G401 (cell line): ENCODE results near the gene RPL36AL. TPM values are rescaled to one million over a fixed set of nuclear protein-coding genes. Genes with fewer than 3 reads are reported as not detected.
A peak's percentile ranks its signal among the peaks of the same experiment; 100 is the strongest.
"Not testable (repeated sequence)": the region's sequence is repeated elsewhere in the genome, so short reads cannot be mapped to it uniquely, and the experiment has no call there.

ENCODE experiments used
- DNase-seq: peaks from one replicate; pipeline ENCODE4 v3.0.0-alpha.2; 2015; ENCODE audit warnings: low spot score
- in situ Hi-C: cut with HindIII; loops from 2 replicates; pipeline ENCODE4 v1.10.0; 2016; ENCODE audit warnings: low sequenced_read_pairs, mixed read lengths
- total RNA-seq: library from RNA; depleted of rRNA; stranded (reverse); fragments of >200 nt; shearing (Covaris generic); gene quantifications from 2 replicates; pipeline ENCODE4 v1.2.3, GENCODE V29; 2014

RPL36AL gene
- total RNA-seq, 1 experiment from 2014 or later = 173 TPM

GRCh38 chr14:49621114-49621881, 872 bp upstream of the RPL36AL start:
- DNase-seq = peak; percentile 63
- in situ Hi-C loops = no loop called here

- DNase-seq = no peak
- in situ Hi-C loops = no loop called here
These were observed 696 bp downstream of the RPL36AL start for GRCh38 chr14:49619730-49620129.

DNA sequence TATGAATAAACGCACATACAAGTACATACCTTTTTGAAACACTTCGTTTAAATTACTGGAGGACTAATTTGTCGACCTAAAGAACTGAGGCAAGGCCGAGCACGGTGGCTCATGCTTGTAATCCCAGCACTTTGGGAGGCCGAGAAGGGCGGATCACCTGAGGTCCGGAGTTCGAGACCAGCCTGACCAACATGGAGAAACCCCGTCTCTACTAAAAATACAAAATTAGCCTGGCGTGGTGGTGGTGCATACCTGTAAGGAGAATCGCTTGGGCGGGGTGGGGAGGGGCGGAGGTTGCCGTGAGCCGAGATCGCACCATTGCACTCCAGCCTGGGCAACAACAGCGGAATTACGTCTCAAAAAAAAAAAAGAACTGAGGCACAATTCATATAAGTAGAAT, 1.2 kb downstream of the RPL36AL start:
- in situ Hi-C loops, DNase-seq: not testable (repeated sequence)

- in situ Hi-C loops = no loop called here
- DNase-seq = no peak
These were observed 2.4 kb downstream of the RPL36AL start for GRCh38 chr14:49617852-49618519.

- in situ Hi-C loops = no loop called here
These were observed 4.7 kb downstream of the RPL36AL start for GRCh38 chr14:49615776-49616175.

GRCh38 chr14:49614196-49614595, 6.2 kb downstream of the RPL36AL start:
- DNase-seq = no peak
- in situ Hi-C loops = no loop called here

More at GRCh38 chr14:49615776-49616175, 4.7 kb downstream of the RPL36AL start:
- no peak for DNase-seq

DNA sequence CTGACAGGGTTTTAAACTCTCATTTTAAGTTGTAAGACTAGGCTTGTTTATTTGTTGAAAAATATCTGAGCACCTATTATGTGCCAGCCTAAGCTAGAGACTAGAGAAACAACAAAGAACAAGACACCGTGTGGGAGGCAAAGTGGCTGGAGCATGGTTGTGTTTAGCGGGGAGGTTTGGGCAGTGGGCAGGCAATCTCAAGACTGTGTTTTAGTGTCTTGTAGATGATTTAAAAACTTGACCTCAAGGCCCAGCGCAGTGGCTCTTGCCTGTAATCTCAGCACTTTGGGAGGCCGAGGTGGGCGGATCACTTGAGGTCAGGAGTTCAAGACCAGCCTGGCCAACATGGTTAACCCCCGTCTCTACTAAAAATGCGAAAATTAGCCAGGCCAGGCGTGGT, 7.8 kb downstream of the RPL36AL start:
- in situ Hi-C loops = no loop called here
- no peak for DNase-seq

DNA sequence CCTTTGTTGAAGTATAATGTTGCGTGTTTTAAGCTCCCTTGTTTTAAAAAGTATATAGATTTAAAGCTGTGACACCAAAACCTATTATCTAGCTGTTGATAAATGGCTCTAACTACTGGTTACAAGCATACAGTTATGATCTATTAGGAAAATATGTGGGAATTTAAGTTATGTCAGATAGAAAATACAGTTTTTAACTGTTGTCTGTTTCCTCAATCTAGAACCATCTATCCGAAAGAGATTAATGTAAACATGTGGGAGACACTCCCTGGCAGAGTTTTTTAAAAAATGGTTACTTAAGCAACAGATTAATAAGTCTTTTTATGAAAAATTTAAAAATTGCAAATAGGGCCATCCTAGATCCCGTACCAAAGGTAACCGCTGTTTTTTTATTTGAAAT, 8.2 kb downstream of the RPL36AL start:
- in situ Hi-C loops = no loop called here

GRCh38 chr14:49607583-49607982, 12.8 kb downstream of the RPL36AL start:
- no peak for DNase-seq
- in situ Hi-C loops = no loop called here

More for the DNA sequence above, 8.2 kb downstream of the RPL36AL start:
- no peak for DNase-seq

- in situ Hi-C loops = no loop called here
- DNase-seq = peak; percentile 81
These were observed 21.7 kb downstream of the RPL36AL start, which contains the start of gene LRR1 for GRCh38 chr14:49598485-49599300. TSS of gene LRR1 (plus strand) at chr14:49598940. CDS start at chr14:49599021, 81 bp downstream.

DNA sequence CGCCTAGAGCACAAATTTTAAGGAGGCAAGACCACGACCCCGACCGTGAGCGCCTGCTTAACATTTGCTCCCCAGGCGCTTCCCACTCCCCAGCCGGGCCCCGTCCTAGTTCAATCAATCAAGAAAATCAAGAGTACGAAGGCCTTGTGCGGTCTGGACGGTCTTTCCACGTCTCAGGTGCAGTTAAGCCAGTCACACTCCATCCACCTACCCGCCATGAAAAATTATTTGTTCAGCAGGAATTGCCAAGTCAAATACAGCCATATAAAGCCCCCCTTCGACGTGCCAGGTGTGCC, 22.3 kb downstream of the RPL36AL start:
- in situ Hi-C loops = no loop called here
- DNase-seq = peak; percentile 36

DNA sequence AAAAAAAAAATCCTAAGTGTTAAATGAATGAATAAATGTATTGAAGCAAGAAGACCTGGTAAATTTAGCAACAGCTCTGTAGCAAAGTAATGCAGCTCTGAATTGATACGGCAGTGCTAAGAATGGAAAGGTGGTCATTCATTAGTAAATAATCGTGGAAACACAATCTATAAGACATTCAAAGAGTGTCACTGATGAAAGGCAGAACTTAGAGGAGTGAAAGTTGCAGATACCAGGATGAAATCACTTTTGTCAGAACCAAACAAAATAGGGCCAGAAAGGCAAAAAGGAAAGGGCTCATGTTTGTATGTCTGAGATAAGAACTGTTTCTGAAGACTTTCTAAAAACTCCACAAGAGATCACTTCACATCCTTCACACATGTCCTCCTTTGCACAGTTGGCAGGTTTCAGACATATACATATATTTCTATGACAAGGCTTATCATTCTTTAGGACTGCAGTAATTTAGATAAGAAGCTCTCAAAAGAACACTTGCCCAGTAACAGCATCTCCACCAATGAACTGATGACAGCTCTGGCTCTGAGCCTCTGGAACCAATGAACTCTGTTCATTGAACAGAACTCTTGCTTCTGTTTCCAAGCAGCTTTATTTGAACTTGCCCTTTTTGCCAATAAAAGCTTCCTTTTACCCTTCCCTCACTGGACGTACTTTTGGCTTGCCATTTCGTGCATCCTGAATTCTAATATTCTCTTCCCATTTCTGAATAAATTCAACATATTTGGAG, 25.9 kb downstream of the RPL36AL start:
- peak; percentile 23 for DNase-seq
- in situ Hi-C loops = no loop called here

DNA sequence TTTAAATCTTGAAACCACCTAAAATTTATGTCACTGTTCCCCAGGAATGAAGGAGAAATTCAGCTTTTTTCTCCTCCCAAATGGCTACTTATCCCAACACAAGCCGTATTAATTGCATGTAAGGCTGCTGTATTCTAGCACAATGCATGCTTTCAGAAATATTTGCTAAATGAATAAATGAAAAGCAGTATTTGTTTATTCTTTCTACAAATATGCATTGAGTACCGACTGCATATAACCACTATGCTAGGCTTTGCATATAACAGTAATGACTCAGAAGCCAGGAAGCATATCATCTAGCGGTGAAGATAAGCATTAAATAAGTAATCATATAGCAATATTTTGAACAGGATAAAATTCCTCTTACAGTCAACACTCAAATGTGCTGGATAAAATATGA, 27.4 kb downstream of the RPL36AL start:
- in situ Hi-C loops = no loop called here
- no peak for DNase-seq

DNA sequence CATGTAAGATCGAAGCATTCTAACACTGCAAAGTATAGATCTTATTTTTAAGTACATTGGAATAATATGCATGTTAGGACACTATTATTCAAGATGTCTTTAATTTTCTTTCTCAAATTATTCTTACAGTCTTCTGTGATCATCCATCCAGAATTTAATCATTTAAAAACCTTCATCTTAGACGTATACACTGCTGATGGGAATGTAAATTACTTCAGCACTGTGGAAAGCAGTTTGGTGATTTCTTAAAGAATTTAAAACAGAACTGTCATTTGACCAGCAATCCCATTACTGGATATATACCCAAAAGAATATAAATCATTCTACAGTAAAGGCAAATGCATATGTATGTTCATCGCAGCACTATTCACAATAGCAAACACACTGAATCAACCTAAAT, 31.0 kb downstream of the RPL36AL start:
- in situ Hi-C loops = no loop called here
- no peak for DNase-seq

GRCh38 chr14:49586673-49587460, 33.6 kb downstream of the RPL36AL start:
- in situ Hi-C loops = no loop called here
- DNase-seq = peak; percentile 71

DNA sequence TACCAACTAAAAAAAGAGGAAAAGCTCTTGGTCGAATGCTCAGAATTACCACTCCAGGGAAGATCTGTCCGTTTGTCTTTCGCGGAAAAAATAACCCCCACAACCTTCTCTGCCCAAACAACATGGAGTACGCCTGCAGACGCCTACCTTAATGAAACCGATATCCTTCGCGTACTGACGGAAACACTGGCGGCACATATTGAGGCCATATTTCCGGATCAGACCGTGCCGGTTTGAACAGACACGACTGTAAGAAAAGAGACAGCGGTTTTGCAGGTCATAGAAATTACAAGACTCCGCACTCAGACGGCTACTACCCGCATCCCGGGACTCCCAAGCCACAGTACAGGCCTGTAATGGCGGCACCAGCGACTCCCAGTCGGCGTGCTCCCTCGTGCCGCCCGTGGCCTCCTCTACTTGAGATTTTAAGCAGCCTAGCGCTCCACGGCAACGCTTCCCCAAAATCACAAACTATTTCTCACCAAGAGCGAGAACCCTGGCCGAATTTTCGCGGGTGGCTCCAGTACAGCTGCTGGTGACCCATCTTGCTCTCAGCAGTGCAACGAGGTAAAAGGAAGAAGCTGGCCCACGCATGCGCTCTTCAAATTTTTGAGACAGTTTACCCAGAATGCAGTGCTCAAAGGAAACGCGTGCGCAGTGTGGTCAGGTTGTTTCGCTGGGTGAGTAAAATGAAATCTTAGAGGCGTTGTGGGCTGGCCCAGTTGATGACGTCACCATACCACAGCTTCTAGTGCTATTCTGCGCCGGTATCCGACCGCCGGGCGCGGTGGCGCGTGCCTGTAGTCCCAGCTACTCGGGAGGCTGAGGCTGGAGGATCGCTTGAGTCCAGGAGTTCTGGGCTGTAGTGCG, 34.4 kb downstream of the RPL36AL start, which contains the start of gene RPS29:
RPS29 (minus strand) TSS at position 578 of the 870 bp plus-strand sequence; CDS start at position 544, 34 bp downstream.
- in situ Hi-C loops = no loop called here
- DNase-seq = peak; percentile 98

DNA sequence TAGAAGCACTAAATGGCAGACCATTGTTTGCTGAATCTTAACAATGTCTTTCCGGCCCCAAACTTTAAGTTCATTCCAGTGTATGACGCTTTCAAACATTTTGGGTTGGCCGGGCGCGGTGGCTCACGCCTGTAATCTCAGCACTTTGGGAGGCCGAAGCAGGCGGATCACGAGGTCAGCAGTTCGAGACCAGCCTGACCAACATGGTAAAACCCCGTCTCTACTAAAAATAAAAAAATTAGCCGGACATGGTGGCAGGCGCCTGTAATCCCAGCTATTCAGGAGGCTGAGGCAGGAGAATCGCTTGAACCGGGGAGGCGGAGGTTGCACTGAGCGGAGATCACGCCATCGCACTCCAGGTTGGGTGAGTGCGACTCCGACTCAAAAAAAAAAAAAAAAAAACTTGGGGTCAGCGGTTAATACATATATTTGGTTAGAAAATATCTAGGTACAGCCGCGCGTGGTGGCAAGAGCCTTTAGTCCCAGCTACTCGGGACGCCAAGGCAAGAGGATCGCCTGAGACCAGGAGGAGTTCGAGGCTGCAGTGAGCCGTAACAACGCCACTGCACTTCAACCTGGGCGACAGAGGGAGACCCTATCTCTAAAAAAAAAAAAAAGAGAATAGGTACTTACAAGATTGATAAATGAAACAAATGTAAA, 35.3 kb downstream of the RPL36AL start:
- DNase-seq, in situ Hi-C loops: not testable (repeated sequence)
